Thyroid gland (tissue), 4 donors: ENCODE measurements around the gene FAM53A.

Experiments used
- POLR2A ChIP-seq, 2 donors: fragments of 450-650 bp; IDR thresholded peaks; one replicate each; pipeline ENCODE4 v1.6.1; 2017; ENCODE audit warnings: antibody characterized with exemption in 2 of 2, mild to moderate bottlenecking in 2 of 2, moderate library complexity in 1 of 2
- TF ChIP-seq, protein P1 (sequence below), 6 experiments: fragments of 200-600 bp in 3 of 6; fragments of 450-650 bp in 3 of 6; sonication (generic) in 3 of 6; IDR thresholded peaks; one replicate each; pipeline ENCODE4 v1.5.1; 2016 to 2019; ENCODE audit warnings: antibody characterized with exemption in 6 of 6, mild to moderate bottlenecking in 2 of 6, inconsistent platforms in 1 of 6, moderate library complexity in 1 of 6

GRCh38 chr4:1604706-1605205 lies 79.4 kb downstream of the FAM53A start:
- TF ChIP-seq, protein P1, sequence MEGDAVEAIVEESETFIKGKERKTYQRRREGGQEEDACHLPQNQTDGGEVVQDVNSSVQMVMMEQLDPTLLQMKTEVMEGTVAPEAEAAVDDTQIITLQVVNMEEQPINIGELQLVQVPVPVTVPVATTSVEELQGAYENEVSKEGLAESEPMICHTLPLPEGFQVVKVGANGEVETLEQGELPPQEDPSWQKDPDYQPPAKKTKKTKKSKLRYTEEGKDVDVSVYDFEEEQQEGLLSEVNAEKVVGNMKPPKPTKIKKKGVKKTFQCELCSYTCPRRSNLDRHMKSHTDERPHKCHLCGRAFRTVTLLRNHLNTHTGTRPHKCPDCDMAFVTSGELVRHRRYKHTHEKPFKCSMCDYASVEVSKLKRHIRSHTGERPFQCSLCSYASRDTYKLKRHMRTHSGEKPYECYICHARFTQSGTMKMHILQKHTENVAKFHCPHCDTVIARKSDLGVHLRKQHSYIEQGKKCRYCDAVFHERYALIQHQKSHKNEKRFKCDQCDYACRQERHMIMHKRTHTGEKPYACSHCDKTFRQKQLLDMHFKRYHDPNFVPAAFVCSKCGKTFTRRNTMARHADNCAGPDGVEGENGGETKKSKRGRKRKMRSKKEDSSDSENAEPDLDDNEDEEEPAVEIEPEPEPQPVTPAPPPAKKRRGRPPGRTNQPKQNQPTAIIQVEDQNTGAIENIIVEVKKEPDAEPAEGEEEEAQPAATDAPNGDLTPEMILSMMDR (IDR thresholded peaks at IDR 0.05): peak in 2 of 6 experiments; percentile 9 to 25
- no peak for TF ChIP-seq POLR2A (IDR thresholded peaks at IDR 0.05)
